Bronchial epithelial cell (primary cell): ENCODE results near the gene TSGA10. TPM values are rescaled to one million over a fixed set of nuclear protein-coding genes. Genes with fewer than 3 reads are reported as not detected.

Experiments
- DNase-seq: peaks from one replicate; pipeline ENCODE4 v3.0.0-alpha.2; 2010; ENCODE audit warnings: low read depth
- FAIRE-seq: peaks from 2 replicates; lab custom pipeline; 2011; peaks lifted over from hg19 to GRCh38; lab: Jason Lieb, UNC
- H3K27me3 ChIP-seq: 2 replicates; pipeline ENCODE4 v1.5.1; 2011; ENCODE audit warnings: low read length; ENCODE audit not compliant: control insufficient read depth, insufficient read depth
- H3K36me3 ChIP-seq: 2 replicates; pipeline ENCODE4 v1.5.1; 2011; ENCODE audit warnings: low read length; ENCODE audit not compliant: control insufficient read depth, insufficient read depth
- H3K4me3 ChIP-seq: 2 replicates; pipeline ENCODE4 v1.5.1; 2011; ENCODE audit warnings: mild to moderate bottlenecking, low read depth, low read length, control low read depth
- CTCF ChIP-seq: IDR thresholded peaks from 2 replicates; pipeline ENCODE4 v1.5.1; 2011; ENCODE audit warnings: mild to moderate bottlenecking, moderate library complexity, low read length, control low read depth, inconsistent platforms; ENCODE audit not compliant: insufficient read depth, severe bottlenecking
- total RNA-seq: library from RNA; depleted of rRNA; stranded (reverse); fragments of >200 nt; gene quantifications from 2 replicates; pipeline ENCODE4 v1.2.1, GENCODE V29; 2014

The TSGA10 gene
- total RNA-seq, 1 donor from 2014 or later = 3.4 TPM

GRCh38 chr2:99112617-99113016 is 42.1 kb downstream of the TSGA10 start:
- no peak for TF ChIP-seq CTCF
- Histone ChIP-seq H3K27me3 (no peaks in the 10 kb centered on the region), H3K4me3 (no peak overlapping the region), H3K36me3 (no peaks in the 10 kb centered on the region)
- FAIRE-seq (no peak), DNase-seq (no peak)

GRCh38 chr2:99111945-99112344 is 42.8 kb downstream of the TSGA10 start:
- Histone ChIP-seq H3K27me3 (no peaks in the 10 kb centered on the region), H3K36me3 (no peaks in the 10 kb centered on the region), H3K4me3 (no peak overlapping the region)
- FAIRE-seq = no peak
- no peak for TF ChIP-seq CTCF
- DNase-seq = no peak

GRCh38 chr2:99111236-99111635 is 43.5 kb downstream of the TSGA10 start:
- FAIRE-seq (no peak), DNase-seq (peak; percentile 6)
- H3K27me3 ChIP-seq = no peaks in the 10 kb centered on the region
- no peaks in the 10 kb centered on the region for H3K36me3 ChIP-seq
- H3K4me3 ChIP-seq = no peak overlapping the region
- TF ChIP-seq CTCF = no peak

- peak; percentile 18 for DNase-seq
- H3K4me3 ChIP-seq = no peak overlapping the region
- H3K36me3 ChIP-seq = no peaks in the 10 kb centered on the region
- no peak for TF ChIP-seq CTCF
- FAIRE-seq = no peak
- no peaks in the 10 kb centered on the region for H3K27me3 ChIP-seq
Observed at GRCh38 chr2:99106913-99107312, 47.8 kb downstream of the TSGA10 start.

- no peak for FAIRE-seq
- TF ChIP-seq CTCF = no peak
Observed at GRCh38 chr2:99104006-99104405, 50.7 kb downstream of the TSGA10 start.

GRCh38 chr2:99101697-99102096 is 53.0 kb downstream of the TSGA10 start:
- FAIRE-seq (no peak), DNase-seq (no peak)
- Histone ChIP-seq H3K27me3 (no peaks in the 10 kb centered on the region), H3K36me3 (no peaks in the 10 kb centered on the region), H3K4me3 (no peak overlapping the region)
- no peak for TF ChIP-seq CTCF

More at GRCh38 chr2:99104006-99104405, 50.7 kb downstream of the TSGA10 start:
- no peak for DNase-seq
- Histone ChIP-seq H3K27me3 (no peaks in the 10 kb centered on the region), H3K4me3 (no peak overlapping the region), H3K36me3 (no peaks in the 10 kb centered on the region)
